WTC11 (cell line): ENCODE data around the gene CCDC24. TPM values are rescaled to one million over a fixed set of nuclear protein-coding genes. Genes with fewer than 3 reads are reported as not detected.

Experiments used
- ATAC-seq: fragments of 200-7000 bp; cut with Tn5 transposase; 2 replicates; pipeline ENCODE4 v1.10.0; 2021; ENCODE audit warnings: mild to moderate bottlenecking, moderate library complexity
- CTCF ChIA-PET: fragments of 300-600 bp; sonication (Branson Sonifier 250); formaldehyde crosslinking; loops from one replicate; lab custom pipeline; 2021; ENCODE audit warnings: antibody characterized with exemption; lab: Charles Lee
- POLR2A ChIA-PET: fragments of 350-600 bp; sonication (Branson Sonifier 250); formaldehyde crosslinking; loops from one replicate; lab custom pipeline; 2021; ENCODE audit warnings: antibody characterized with exemption; lab: Charles Lee
- DNase-seq: peaks from one replicate; pipeline ENCODE4 v3.0.0; 2021; ENCODE audit warnings: low spot score
- H3K27ac Mint-ChIP-seq: 2 replicates; pipeline ENCODE4 v1.8.0; 2021; ENCODE audit warnings: mixed read lengths
- H3K27me3 Mint-ChIP-seq: 2 replicates; pipeline ENCODE4 v1.8.0; 2021; ENCODE audit warnings: low read depth, mild to moderate bottlenecking, moderate library complexity, mixed read lengths
- H3K36me3 Mint-ChIP-seq: 2 replicates; pipeline ENCODE4 v1.8.0; 2021; ENCODE audit warnings: mixed read lengths
- H3K4me1 Mint-ChIP-seq: 2 replicates; pipeline ENCODE4 v1.8.0; 2022; ENCODE audit warnings: mixed read lengths
- H3K4me3 Mint-ChIP-seq: 2 replicates; pipeline ENCODE4 v1.8.0; 2021; ENCODE audit warnings: mild to moderate bottlenecking, moderate library complexity, mixed read lengths
- H3K9me3 Mint-ChIP-seq: 2 replicates; pipeline ENCODE4 v1.8.0; 2021; ENCODE audit warnings: mixed read lengths
- CREB1 ChIP-seq: sonication (generic); formaldehyde crosslinking; IDR thresholded peaks from 2 replicates; pipeline ENCODE4 v1.8.0; 2023; ENCODE audit warnings: mild to moderate bottlenecking, missing genetic modification reagents
- GABPB1 ChIP-seq: sonication (generic); formaldehyde crosslinking; IDR thresholded peaks from 2 replicates; pipeline ENCODE4 v1.8.1; 2023; ENCODE audit warnings: mild to moderate bottlenecking, missing genetic modification reagents
- GRHL2 ChIP-seq: fragments of 250-450 bp; sonication (Bioruptor Pico); IDR thresholded peaks from 2 replicates; pipeline ENCODE4 v1.8.0; 2022; ENCODE audit warnings: mild to moderate bottlenecking, moderate library complexity; ENCODE audit not compliant: insufficient replicate concordance, severe bottlenecking
- NFYB ChIP-seq: sonication (generic); formaldehyde crosslinking; conservative IDR thresholded peaks from 2 replicates; pipeline ENCODE4 v1.8.0; 2022; ENCODE audit warnings: low read depth, missing genetic modification reagents
- SMAD3 ChIP-seq: sonication (generic); formaldehyde crosslinking; IDR thresholded peaks from 2 replicates; pipeline ENCODE4 v1.8.0; 2022; ENCODE audit warnings: missing genetic modification reagents, mild to moderate bottlenecking, borderline replicate concordance
- SP1 ChIP-seq: sonication (generic); formaldehyde crosslinking; conservative IDR thresholded peaks from 2 replicates; pipeline ENCODE4 v1.8.1; 2022; ENCODE audit warnings: missing genetic modification reagents
- ZBTB21 ChIP-seq: sonication (generic); formaldehyde crosslinking; IDR thresholded peaks from 2 replicates; pipeline ENCODE4 v1.8.1; 2023; ENCODE audit warnings: mild to moderate bottlenecking, missing genetic modification reagents, borderline replicate concordance
- ZNF416 ChIP-seq: fragments of 250-450 bp; sonication (Bioruptor Pico); IDR thresholded peaks from 2 replicates; pipeline ENCODE4 v1.9.0; 2021; ENCODE audit warnings: mild to moderate bottlenecking, inconsistent platforms
- total RNA-seq: library from RNA; stranded (reverse); gene quantifications from 3 replicates; pipeline ENCODE4 v1.2.3, GENCODE V29; 2021
- TF ChIP-seq, protein P1 (sequence below): fragments of 250-450 bp; sonication (Bioruptor Pico); IDR thresholded peaks from 2 replicates; pipeline ENCODE4 v1.9.0; 2021; ENCODE audit warnings: mild to moderate bottlenecking
- TF ChIP-seq, protein P2 (sequence below): sonication (generic); formaldehyde crosslinking; IDR thresholded peaks from 2 replicates; pipeline ENCODE4 v1.8.1; 2022; ENCODE audit warnings: mild to moderate bottlenecking, missing genetic modification reagents, moderate library complexity, borderline replicate concordance
- TF ChIP-seq, protein P3 (sequence below): sonication (generic); formaldehyde crosslinking; IDR thresholded peaks from 2 replicates; pipeline ENCODE4 v1.8.1; 2023; ENCODE audit warnings: mild to moderate bottlenecking, missing genetic modification reagents
- TF ChIP-seq, protein P4 (sequence below): sonication (generic); formaldehyde crosslinking; IDR thresholded peaks from 2 replicates; pipeline ENCODE4 v1.8.0; 2023; ENCODE audit warnings: missing genetic modification reagents
- TF ChIP-seq, protein P5 (sequence below): fragments of 250-450 bp; sonication (Bioruptor Pico); IDR thresholded peaks from 2 replicates; pipeline ENCODE4 v1.9.0; 2021; ENCODE audit warnings: moderate library complexity, mild to moderate bottlenecking, inconsistent platforms, borderline replicate concordance
- TF ChIP-seq, protein P6 (sequence below): sonication (generic); formaldehyde crosslinking; IDR thresholded peaks from 2 replicates; pipeline ENCODE4 v1.8.1; 2022; ENCODE audit warnings: mild to moderate bottlenecking, moderate library complexity, missing genetic modification reagents
- TF ChIP-seq, protein P7 (sequence below): sonication (generic); formaldehyde crosslinking; IDR thresholded peaks from 2 replicates; pipeline ENCODE4 v1.8.0; 2023; ENCODE audit warnings: missing genetic modification reagents, mild to moderate bottlenecking, borderline replicate concordance

CCDC24 gene
- total RNA-seq, 1 experiment from 2014 or later = 12.1 TPM

DNA sequence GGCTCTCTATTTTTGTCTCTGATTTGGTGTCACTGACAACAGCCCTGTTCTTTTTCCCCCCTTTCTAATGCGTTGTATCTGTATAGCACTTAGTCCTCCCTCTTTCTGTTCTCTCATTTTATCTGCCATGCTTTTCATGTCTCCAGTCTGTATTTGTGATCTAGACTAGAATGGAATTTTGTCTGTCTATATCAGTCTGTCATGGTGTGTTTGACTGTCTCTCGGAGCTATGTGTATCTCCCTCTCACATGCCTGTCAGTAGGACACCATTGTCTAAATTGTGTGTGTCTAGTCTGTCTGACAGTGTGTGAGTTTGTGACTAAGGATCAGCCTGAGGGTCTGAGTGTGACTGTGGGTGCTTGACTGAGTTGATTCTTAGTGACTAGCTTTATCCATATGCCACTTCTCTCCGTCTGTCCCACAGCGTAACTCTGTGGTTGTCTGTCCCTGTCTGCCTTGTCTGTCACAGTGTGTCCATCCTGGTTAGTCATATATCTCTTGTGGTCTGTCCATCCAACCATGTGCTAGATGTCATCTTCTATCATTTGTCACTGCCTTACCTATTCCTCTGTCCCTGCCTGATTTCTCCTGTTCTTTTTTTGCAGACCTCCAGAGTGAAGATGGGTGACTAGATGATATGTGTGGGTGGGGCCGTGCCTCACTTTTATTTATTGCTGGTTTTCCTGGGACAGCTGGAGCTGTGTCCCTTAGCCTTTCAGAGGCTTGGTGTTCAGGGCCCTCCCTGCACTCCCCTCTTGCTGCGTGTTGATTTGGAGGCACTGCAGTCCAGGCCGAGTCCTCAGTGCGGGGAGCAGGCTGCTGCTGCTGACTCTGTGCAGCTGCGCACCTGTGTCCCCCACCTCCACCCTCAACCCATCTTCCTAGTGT lies 13.8 kb upstream of the CCDC24 start (continued):
- TF ChIP-seq, protein P1, sequence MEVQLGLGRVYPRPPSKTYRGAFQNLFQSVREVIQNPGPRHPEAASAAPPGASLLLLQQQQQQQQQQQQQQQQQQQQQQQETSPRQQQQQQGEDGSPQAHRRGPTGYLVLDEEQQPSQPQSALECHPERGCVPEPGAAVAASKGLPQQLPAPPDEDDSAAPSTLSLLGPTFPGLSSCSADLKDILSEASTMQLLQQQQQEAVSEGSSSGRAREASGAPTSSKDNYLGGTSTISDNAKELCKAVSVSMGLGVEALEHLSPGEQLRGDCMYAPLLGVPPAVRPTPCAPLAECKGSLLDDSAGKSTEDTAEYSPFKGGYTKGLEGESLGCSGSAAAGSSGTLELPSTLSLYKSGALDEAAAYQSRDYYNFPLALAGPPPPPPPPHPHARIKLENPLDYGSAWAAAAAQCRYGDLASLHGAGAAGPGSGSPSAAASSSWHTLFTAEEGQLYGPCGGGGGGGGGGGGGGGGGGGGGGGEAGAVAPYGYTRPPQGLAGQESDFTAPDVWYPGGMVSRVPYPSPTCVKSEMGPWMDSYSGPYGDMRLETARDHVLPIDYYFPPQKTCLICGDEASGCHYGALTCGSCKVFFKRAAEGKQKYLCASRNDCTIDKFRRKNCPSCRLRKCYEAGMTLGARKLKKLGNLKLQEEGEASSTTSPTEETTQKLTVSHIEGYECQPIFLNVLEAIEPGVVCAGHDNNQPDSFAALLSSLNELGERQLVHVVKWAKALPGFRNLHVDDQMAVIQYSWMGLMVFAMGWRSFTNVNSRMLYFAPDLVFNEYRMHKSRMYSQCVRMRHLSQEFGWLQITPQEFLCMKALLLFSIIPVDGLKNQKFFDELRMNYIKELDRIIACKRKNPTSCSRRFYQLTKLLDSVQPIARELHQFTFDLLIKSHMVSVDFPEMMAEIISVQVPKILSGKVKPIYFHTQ (CRISPR knock-in tag) = no peak
- TF ChIP-seq CREB1 (CRISPR knock-in tag) (no peak), ZBTB21 (CRISPR knock-in tag) (no peak), GRHL2 (CRISPR knock-in tag) (no peak), NFYB (no peak)
- TF ChIP-seq, protein P2, sequence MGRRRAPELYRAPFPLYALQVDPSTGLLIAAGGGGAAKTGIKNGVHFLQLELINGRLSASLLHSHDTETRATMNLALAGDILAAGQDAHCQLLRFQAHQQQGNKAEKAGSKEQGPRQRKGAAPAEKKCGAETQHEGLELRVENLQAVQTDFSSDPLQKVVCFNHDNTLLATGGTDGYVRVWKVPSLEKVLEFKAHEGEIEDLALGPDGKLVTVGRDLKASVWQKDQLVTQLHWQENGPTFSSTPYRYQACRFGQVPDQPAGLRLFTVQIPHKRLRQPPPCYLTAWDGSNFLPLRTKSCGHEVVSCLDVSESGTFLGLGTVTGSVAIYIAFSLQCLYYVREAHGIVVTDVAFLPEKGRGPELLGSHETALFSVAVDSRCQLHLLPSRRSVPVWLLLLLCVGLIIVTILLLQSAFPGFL = no peak
- TF ChIP-seq, protein P3, sequence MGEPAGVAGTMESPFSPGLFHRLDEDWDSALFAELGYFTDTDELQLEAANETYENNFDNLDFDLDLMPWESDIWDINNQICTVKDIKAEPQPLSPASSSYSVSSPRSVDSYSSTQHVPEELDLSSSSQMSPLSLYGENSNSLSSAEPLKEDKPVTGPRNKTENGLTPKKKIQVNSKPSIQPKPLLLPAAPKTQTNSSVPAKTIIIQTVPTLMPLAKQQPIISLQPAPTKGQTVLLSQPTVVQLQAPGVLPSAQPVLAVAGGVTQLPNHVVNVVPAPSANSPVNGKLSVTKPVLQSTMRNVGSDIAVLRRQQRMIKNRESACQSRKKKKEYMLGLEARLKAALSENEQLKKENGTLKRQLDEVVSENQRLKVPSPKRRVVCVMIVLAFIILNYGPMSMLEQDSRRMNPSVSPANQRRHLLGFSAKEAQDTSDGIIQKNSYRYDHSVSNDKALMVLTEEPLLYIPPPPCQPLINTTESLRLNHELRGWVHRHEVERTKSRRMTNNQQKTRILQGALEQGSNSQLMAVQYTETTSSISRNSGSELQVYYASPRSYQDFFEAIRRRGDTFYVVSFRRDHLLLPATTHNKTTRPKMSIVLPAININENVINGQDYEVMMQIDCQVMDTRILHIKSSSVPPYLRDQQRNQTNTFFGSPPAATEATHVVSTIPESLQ (CRISPR knock-in tag) = no peak
- TF ChIP-seq, protein P4, sequence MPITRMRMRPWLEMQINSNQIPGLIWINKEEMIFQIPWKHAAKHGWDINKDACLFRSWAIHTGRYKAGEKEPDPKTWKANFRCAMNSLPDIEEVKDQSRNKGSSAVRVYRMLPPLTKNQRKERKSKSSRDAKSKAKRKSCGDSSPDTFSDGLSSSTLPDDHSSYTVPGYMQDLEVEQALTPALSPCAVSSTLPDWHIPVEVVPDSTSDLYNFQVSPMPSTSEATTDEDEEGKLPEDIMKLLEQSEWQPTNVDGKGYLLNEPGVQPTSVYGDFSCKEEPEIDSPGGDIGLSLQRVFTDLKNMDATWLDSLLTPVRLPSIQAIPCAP (CRISPR knock-in tag) = no peak
- TF ChIP-seq, protein P5, sequence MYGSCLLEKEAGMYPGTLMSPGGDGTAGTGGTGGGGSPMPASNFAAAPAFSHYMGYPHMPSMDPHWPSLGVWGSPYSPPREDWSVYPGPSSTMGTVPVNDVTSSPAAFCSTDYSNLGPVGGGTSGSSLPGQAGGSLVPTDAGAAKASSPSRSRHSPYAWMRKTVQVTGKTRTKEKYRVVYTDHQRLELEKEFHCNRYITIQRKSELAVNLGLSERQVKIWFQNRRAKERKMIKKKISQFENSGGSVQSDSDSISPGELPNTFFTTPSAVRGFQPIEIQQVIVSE = no peak
- TF ChIP-seq, all 79 proteins: peak for 0

DNA sequence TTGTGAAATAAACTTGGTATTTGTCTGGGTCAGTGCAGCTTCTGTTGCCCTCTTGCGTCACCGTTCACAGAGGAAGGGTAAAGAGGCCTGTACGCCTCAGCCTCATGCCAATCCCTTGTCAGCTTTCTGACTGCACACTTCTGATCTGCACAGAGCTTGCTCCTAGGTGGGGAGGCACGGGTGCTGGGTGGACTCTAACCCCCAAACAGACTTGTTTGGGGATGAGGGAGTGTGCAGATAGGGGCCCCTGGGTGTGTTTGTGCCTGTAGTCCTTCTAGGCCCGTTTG lies 13.2 kb upstream of the CCDC24 start:
- DNase-seq = no peak
- Mint-ChIP-seq H3K36me3 (peaks cover 27% of the 10 kb centered on the region), H3K9me3 (no peaks in the 10 kb centered on the region), H3K4me1 (peaks cover 41% of the 10 kb centered on the region), H3K27ac (no peak overlapping the region), H3K4me3 (peak overlapping the region; percentile 89), H3K27me3 (no peaks in the 10 kb centered on the region; the same call in 1 of the 2 replicates)
- TF ChIP-seq ZNF416 (no peak), GABPB1 (CRISPR knock-in tag) (peak; percentile 74)
- POLR2A ChIA-PET = interaction anchor here (0.7 kb wide), 1 partner anchor 73 kb away, joined by 4 read pairs; no protein-coding TSS in a partner anchor
- CTCF ChIA-PET = interaction anchor here (1.1 to 1.7 kb wide), 2 partner anchors 44 to 215 kb away, joined by 7 to 8 read pairs; no protein-coding TSS in a partner anchor
- ATAC-seq = no peak

DNA sequence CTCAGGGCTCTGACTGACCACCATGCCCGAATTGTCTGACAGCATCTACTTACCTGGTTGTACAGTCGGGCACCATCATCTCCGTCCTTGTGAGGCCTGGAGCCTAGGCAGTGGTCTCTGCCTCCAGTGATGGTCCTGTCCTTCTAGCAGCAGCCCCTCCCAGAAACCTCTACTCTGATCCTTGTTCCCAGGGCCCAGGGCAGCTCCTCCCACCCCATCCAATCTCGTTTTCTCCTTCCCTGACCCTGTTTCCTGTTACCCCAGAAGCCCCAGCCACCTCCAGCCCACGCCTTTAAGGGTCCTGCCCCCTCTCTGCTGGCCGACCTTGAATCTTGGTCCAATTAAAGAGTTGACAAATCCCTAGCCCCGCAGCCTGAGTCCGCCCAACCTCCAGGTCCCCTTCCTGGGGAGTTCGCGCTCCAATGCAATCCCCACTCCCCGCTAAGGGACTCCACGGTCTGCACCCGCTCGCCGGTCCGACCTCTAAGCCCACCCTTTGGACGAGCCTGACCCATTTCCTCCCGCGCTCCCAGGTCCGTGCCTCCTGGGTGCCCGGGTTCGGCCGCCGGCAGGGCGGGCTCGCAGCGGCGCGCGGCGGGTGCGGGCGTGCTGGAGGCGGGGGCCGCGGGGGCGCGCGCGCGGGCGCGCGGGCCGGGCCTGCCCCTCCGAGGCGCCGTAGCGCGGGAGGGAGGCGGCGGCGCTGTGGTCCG lies 12.7 kb upstream of the CCDC24 start, which contains the start of gene B4GALT2:
Gene B4GALT2 (plus strand): TSS at position 660 of the 710 bp plus-strand sequence. CDS start 1,951 bp downstream, outside the sequence.
- Mint-ChIP-seq H3K4me1 (peaks cover 36% of the 10 kb centered on the region), H3K27me3 (no peaks in the 10 kb centered on the region; the same call in 1 of the 2 replicates), H3K36me3 (peaks cover 25% of the 10 kb centered on the region), H3K4me3 (peak within 1 kb of the TSS; percentile 89), H3K9me3 (no peaks in the 10 kb centered on the region), H3K27ac (peak within 1 kb of the TSS; percentile 73)
- ChIA-PET CTCF (interaction anchor here (1.1 to 1.7 kb wide), 2 partner anchors 44 to 215 kb away, joined by 7 to 8 read pairs; no protein-coding TSS in a partner anchor), POLR2A (no interaction called here)
- DNase-seq (peak; percentile 45), ATAC-seq (peak; percentile 39)
- TF ChIP-seq, protein P6, sequence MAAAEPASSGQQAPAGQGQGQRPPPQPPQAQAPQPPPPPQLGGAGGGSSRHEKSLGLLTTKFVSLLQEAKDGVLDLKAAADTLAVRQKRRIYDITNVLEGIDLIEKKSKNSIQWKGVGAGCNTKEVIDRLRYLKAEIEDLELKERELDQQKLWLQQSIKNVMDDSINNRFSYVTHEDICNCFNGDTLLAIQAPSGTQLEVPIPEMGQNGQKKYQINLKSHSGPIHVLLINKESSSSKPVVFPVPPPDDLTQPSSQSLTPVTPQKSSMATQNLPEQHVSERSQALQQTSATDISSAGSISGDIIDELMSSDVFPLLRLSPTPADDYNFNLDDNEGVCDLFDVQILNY (CRISPR knock-in tag) = no peak
- 0 out of 2 replicates have a peak, but pooled peaks have one; percentile 20 for TF ChIP-seq SP1
- TF ChIP-seq, protein P4 (CRISPR knock-in tag) = no peak
- TF ChIP-seq ZBTB21 (CRISPR knock-in tag) = 0 out of 2 replicates have a peak, but pooled peaks have one; percentile 39
- TF ChIP-seq, protein P7, sequence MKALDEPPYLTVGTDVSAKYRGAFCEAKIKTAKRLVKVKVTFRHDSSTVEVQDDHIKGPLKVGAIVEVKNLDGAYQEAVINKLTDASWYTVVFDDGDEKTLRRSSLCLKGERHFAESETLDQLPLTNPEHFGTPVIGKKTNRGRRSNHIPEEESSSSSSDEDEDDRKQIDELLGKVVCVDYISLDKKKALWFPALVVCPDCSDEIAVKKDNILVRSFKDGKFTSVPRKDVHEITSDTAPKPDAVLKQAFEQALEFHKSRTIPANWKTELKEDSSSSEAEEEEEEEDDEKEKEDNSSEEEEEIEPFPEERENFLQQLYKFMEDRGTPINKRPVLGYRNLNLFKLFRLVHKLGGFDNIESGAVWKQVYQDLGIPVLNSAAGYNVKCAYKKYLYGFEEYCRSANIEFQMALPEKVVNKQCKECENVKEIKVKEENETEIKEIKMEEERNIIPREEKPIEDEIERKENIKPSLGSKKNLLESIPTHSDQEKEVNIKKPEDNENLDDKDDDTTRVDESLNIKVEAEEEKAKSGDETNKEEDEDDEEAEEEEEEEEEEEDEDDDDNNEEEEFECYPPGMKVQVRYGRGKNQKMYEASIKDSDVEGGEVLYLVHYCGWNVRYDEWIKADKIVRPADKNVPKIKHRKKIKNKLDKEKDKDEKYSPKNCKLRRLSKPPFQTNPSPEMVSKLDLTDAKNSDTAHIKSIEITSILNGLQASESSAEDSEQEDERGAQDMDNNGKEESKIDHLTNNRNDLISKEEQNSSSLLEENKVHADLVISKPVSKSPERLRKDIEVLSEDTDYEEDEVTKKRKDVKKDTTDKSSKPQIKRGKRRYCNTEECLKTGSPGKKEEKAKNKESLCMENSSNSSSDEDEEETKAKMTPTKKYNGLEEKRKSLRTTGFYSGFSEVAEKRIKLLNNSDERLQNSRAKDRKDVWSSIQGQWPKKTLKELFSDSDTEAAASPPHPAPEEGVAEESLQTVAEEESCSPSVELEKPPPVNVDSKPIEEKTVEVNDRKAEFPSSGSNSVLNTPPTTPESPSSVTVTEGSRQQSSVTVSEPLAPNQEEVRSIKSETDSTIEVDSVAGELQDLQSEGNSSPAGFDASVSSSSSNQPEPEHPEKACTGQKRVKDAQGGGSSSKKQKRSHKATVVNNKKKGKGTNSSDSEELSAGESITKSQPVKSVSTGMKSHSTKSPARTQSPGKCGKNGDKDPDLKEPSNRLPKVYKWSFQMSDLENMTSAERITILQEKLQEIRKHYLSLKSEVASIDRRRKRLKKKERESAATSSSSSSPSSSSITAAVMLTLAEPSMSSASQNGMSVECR (CRISPR knock-in tag) = peak; percentile 44; the same call in 1 of the 2 replicates
- TF ChIP-seq SMAD3 = 0 out of 2 replicates have a peak, but pooled peaks have one; percentile 22
- TF ChIP-seq, all 79 proteins: peak for 4
